GM23338 (cell line): ENCODE results near the gene NEK10. TPM values are rescaled to one million over a fixed set of nuclear protein-coding genes. Genes with fewer than 3 reads are reported as not detected.
"Not testable (repeated sequence)": the region's sequence is repeated elsewhere in the genome, so short reads cannot be mapped to it uniquely, and the experiment has no call there.

Source experiments
- ATAC-seq: fragments of 200-7000 bp; cut with Tn5 transposase; 3 replicates; pipeline ENCODE4 v1.9.1; 2020
- DNase-seq: peaks from one replicate; pipeline ENCODE4 v3.0.0-alpha.2; 2015; ENCODE audit warnings: low spot score
- H2AFZ ChIP-seq: fragments of 200-600 bp; sonication (generic); 2 replicates; pipeline ENCODE4 v1.8.0; 2016; ENCODE audit warnings: antibody characterized with exemption, mild to moderate bottlenecking, moderate library complexity
- H3F3A ChIP-seq: fragments of 200-600 bp; sonication (generic); replicated peaks from 2 replicates; pipeline ENCODE4 v1.8.0; 2017; ENCODE audit warnings: antibody characterized with exemption, mixed run types, low read depth
- H3K27ac ChIP-seq: fragments of 200-600 bp; sonication (generic); 2 replicates; pipeline ENCODE4 v1.6.1; 2016; ENCODE audit warnings: low read depth
- H3K27me3 ChIP-seq: fragments of 200-600 bp; sonication (generic); 2 replicates; pipeline ENCODE4 v1.8.0; 2016; ENCODE audit warnings: mild to moderate bottlenecking, mixed run types, moderate library complexity; ENCODE audit not compliant: insufficient read depth
- H3K36me3 ChIP-seq: fragments of 200-600 bp; sonication (generic); 2 replicates; pipeline ENCODE4 v1.8.0; 2016; ENCODE audit warnings: mild to moderate bottlenecking; ENCODE audit not compliant: insufficient read depth
- H3K4me1 ChIP-seq: fragments of 200-600 bp; sonication (generic); 2 replicates; pipeline ENCODE4 v1.8.0; 2016; ENCODE audit warnings: mild to moderate bottlenecking, moderate library complexity; ENCODE audit not compliant: insufficient read depth
- H3K4me2 ChIP-seq: fragments of 200-600 bp; sonication (generic); 2 replicates; pipeline ENCODE4 v1.7.1; 2017; ENCODE audit warnings: mixed run types
- H3K4me3 ChIP-seq: fragments of 200-600 bp; sonication (generic); 2 replicates; pipeline ENCODE4 v1.6.1; 2016; ENCODE audit warnings: mixed run types
- H3K79me2 ChIP-seq: fragments of 200-600 bp; sonication (generic); replicated peaks from 2 replicates; pipeline ENCODE4 v1.8.0; 2017; ENCODE audit warnings: mild to moderate bottlenecking; ENCODE audit not compliant: insufficient read depth
- H3K9me2 ChIP-seq: fragments of 200-600 bp; sonication (generic); 2 replicates; pipeline ENCODE4 v1.8.0; 2017; ENCODE audit not compliant: insufficient read depth
- H4K20me1 ChIP-seq: fragments of 200-600 bp; sonication (generic); replicated peaks from 2 replicates; pipeline ENCODE4 v1.8.0; 2017; ENCODE audit warnings: mild to moderate bottlenecking; ENCODE audit not compliant: insufficient read depth
- H3K27ac Mint-ChIP-seq: 2 replicates; pipeline ENCODE4 v1.8.0; 2020; ENCODE audit warnings: inconsistent platforms, mild to moderate bottlenecking, moderate library complexity, mixed read lengths
- H3K27me3 Mint-ChIP-seq: 3 replicates; pipeline ENCODE4 v1.8.0; 2022; ENCODE audit warnings: low read depth, mild to moderate bottlenecking, moderate library complexity, mixed read lengths, inconsistent platforms; ENCODE audit not compliant: insufficient read depth, poor library complexity
- H3K36me3 Mint-ChIP-seq: 3 replicates; pipeline ENCODE4 v1.8.0; 2021; ENCODE audit warnings: low read depth, mild to moderate bottlenecking, inconsistent platforms, moderate library complexity, mixed read lengths
- H3K4me1 Mint-ChIP-seq: 3 replicates; pipeline ENCODE4 v1.8.0; 2020; ENCODE audit warnings: mild to moderate bottlenecking, inconsistent platforms, mixed read lengths
- H3K4me3 Mint-ChIP-seq: 3 replicates; pipeline ENCODE4 v1.8.0; 2021; ENCODE audit warnings: moderate library complexity, mild to moderate bottlenecking, inconsistent platforms, mixed read lengths
- H3K9me3 Mint-ChIP-seq: 3 replicates; pipeline ENCODE4 v1.8.0; 2020; ENCODE audit warnings: moderate library complexity, mild to moderate bottlenecking, inconsistent platforms, mixed read lengths
- POLR2AphosphoS5 ChIP-seq: IDR thresholded peaks from 2 replicates; pipeline ENCODE4 v1.6.1; 2016; ENCODE audit warnings: antibody characterized with exemption, low read depth
- STAT1 ChIP-seq: IDR thresholded peaks from one replicate; pipeline ENCODE4 v1.6.1; 2016; ENCODE audit warnings: antibody characterized with exemption; ENCODE audit not compliant: unreplicated experiment
- polyA plus RNA-seq: library from polyadenylated mRNA; unstranded; fragments of >200 nt; fragmentation: Nextera tagmentation; extraction: Ambion mirVana; gene quantifications from 2 replicates; pipeline ENCODE4 v1.2.1, GENCODE V29; 2016
- total RNA-seq: library from RNA; depleted of rRNA; stranded (reverse); fragments of >200 nt; shearing (Covaris generic); gene quantifications from 2 replicates; pipeline ENCODE4 v1.2.3, GENCODE V29; 2014
- TF ChIP-seq, protein P1 (sequence below): fragments of 250-450 bp; sonication (Bioruptor Pico); IDR thresholded peaks from 2 replicates; pipeline ENCODE4 v1.5.0; 2020; ENCODE audit warnings: mild to moderate bottlenecking, moderate library complexity
- TF ChIP-seq, protein P2 (sequence below): IDR thresholded peaks from one replicate; pipeline ENCODE4 v1.6.1; 2018; ENCODE audit warnings: antibody characterized with exemption; ENCODE audit not compliant: unreplicated experiment

NEK10 gene
- total and polyA plus RNA-seq, 2 experiments from 2014 or later: 0.55 to 2.0 TPM

DNA sequence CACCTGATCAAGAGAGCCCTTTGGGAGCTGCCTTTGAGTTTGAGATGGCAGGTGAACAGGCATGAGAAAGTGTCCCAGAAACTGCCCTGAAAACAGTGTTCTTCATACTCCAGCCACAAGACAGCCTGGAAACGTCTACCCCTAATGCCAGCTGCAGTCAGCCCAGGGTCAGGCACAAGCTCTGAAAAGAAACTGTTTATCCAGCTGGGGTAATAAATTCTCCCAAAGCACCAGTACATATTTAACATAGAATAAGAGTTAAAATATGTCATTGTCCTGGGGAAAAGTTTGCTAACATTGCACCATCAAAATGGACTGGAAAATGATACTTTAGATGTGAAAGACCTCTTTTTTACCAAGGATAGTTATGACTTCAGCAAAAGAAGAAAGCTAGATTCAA lies 66.3 kb downstream of the NEK10 start (continued):
- TF ChIP-seq, protein P1, sequence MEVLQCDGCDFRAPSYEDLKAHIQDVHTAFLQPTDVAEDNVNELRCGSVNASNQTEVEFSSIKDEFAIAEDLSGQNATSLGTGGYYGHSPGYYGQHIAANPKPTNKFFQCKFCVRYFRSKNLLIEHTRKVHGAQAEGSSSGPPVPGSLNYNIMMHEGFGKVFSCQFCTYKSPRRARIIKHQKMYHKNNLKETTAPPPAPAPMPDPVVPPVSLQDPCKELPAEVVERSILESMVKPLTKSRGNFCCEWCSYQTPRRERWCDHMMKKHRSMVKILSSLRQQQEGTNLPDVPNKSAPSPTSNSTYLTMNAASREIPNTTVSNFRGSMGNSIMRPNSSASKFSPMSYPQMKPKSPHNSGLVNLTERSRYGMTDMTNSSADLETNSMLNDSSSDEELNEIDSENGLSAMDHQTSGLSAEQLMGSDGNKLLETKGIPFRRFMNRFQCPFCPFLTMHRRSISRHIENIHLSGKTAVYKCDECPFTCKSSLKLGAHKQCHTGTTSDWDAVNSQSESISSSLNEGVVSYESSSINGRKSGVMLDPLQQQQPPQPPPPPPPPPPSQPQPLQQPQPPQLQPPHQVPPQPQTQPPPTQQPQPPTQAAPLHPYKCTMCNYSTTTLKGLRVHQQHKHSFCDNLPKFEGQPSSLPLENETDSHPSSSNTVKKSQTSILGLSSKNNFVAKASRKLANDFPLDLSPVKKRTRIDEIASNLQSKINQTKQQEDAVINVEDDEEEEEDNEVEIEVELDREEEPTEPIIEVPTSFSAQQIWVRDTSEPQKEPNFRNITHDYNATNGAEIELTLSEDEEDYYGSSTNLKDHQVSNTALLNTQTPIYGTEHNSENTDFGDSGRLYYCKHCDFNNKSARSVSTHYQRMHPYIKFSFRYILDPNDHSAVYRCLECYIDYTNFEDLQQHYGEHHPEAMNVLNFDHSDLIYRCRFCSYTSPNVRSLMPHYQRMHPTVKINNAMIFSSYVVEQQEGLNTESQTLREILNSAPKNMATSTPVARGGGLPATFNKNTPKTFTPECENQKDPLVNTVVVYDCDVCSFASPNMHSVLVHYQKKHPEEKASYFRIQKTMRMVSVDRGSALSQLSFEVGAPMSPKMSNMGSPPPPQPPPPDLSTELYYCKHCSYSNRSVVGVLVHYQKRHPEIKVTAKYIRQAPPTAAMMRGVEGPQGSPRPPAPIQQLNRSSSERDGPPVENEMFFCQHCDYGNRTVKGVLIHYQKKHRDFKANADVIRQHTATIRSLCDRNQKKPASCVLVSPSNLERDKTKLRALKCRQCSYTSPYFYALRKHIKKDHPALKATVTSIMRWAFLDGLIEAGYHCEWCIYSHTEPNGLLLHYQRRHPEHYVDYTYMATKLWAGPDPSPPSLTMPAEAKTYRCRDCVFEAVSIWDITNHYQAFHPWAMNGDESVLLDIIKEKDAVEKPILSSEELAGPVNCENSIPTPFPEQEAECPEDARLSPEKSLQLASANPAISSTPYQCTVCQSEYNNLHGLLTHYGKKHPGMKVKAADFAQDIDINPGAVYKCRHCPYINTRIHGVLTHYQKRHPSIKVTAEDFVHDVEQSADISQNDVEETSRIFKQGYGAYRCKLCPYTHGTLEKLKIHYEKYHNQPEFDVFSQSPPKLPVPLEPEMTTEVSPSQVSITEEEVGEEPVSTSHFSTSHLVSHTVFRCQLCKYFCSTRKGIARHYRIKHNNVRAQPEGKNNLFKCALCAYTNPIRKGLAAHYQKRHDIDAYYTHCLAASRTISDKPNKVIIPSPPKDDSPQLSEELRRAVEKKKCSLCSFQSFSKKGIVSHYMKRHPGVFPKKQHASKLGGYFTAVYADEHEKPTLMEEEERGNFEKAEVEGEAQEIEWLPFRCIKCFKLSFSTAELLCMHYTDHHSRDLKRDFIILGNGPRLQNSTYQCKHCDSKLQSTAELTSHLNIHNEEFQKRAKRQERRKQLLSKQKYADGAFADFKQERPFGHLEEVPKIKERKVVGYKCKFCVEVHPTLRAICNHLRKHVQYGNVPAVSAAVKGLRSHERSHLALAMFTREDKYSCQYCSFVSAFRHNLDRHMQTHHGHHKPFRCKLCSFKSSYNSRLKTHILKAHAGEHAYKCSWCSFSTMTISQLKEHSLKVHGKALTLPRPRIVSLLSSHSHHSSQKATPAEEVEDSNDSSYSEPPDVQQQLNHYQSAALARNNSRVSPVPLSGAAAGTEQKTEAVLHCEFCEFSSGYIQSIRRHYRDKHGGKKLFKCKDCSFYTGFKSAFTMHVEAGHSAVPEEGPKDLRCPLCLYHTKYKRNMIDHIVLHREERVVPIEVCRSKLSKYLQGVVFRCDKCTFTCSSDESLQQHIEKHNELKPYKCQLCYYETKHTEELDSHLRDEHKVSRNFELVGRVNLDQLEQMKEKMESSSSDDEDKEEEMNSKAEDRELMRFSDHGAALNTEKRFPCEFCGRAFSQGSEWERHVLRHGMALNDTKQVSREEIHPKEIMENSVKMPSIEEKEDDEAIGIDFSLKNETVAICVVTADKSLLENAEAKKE (CRISPR knock-in tag): no peak
- TF ChIP-seq POLR2AphosphoS5 (no peak), STAT1 (no peak)
- TF ChIP-seq, protein P2, sequence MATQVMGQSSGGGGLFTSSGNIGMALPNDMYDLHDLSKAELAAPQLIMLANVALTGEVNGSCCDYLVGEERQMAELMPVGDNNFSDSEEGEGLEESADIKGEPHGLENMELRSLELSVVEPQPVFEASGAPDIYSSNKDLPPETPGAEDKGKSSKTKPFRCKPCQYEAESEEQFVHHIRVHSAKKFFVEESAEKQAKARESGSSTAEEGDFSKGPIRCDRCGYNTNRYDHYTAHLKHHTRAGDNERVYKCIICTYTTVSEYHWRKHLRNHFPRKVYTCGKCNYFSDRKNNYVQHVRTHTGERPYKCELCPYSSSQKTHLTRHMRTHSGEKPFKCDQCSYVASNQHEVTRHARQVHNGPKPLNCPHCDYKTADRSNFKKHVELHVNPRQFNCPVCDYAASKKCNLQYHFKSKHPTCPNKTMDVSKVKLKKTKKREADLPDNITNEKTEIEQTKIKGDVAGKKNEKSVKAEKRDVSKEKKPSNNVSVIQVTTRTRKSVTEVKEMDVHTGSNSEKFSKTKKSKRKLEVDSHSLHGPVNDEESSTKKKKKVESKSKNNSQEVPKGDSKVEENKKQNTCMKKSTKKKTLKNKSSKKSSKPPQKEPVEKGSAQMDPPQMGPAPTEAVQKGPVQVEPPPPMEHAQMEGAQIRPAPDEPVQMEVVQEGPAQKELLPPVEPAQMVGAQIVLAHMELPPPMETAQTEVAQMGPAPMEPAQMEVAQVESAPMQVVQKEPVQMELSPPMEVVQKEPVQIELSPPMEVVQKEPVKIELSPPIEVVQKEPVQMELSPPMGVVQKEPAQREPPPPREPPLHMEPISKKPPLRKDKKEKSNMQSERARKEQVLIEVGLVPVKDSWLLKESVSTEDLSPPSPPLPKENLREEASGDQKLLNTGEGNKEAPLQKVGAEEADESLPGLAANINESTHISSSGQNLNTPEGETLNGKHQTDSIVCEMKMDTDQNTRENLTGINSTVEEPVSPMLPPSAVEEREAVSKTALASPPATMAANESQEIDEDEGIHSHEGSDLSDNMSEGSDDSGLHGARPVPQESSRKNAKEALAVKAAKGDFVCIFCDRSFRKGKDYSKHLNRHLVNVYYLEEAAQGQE: no peak

DNA sequence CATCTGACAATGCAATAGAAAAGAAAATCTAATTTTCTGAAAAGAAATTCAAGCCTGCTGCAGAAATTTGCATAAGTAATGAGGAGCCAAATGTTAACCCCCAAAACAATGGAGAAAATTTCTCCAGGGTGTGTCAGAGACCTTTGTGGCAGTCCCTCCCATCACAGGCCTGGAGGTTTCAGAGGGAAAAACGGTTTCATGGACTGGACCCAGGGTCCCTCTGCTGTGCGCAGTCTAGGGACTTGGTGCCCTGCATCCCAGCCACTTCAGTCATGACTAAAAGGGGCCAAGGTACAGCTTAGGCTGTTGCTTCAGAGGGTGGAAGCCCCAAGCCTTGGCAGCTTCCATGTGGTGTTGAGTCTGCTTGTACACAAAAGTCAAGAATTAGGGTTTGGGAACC lies 70.2 kb downstream of the NEK10 start:
- not testable (repeated sequence) for H3K27ac ChIP-seq, H3K27me3 ChIP-seq, H3K36me3 ChIP-seq, H3K4me3 ChIP-seq, H3K4me1 Mint-ChIP-seq, ATAC-seq, DNase-seq, H3K27me3 Mint-ChIP-seq, H3K27ac Mint-ChIP-seq, H3K4me3 Mint-ChIP-seq, H2AFZ ChIP-seq, H3K4me1 ChIP-seq, H4K20me1 ChIP-seq, H3F3A ChIP-seq, H3K4me2 ChIP-seq, H3K79me2 ChIP-seq, H3K9me2 ChIP-seq
- Mint-ChIP-seq H3K36me3 (peaks cover 38% of the 10 kb centered on the region), H3K9me3 (peaks cover 37% of the 10 kb centered on the region)
